GM12872 (cell line): ENCODE data around the gene ADSS1.

Experiments used
- CTCF ChIP-seq: IDR thresholded peaks from 3 replicates; pipeline ENCODE4 v1.5.1; 2011; ENCODE audit warnings: low read depth, mild to moderate bottlenecking, low read length, moderate library complexity; ENCODE audit not compliant: insufficient read depth

ADSS1 gene

GRCh38 chr14:104787736-104788135, 63.7 kb downstream of the ADSS1 start:
- TF ChIP-seq CTCF: no peak

- TF ChIP-seq CTCF: no peak
These were observed 64.3 kb downstream of the ADSS1 start for GRCh38 chr14:104788161-104788818.

GRCh38 chr14:104788873-104789663, 65.0 kb downstream of the ADSS1 start:
- TF ChIP-seq CTCF: no peak

- no peak for TF ChIP-seq CTCF
These were observed 66.0 kb downstream of the ADSS1 start for GRCh38 chr14:104789752-104790743.

GRCh38 chr14:104791425-104791824, 67.4 kb downstream of the ADSS1 start:
- TF ChIP-seq CTCF: no peak

GRCh38 chr14:104792101-104792884, 68.3 kb downstream of the ADSS1 start:
- no peak for TF ChIP-seq CTCF
